ENCODE results near the gene SPACA5. TPM values are rescaled to one million over a fixed set of nuclear protein-coding genes. Genes with fewer than 3 reads are reported as not detected.
A peak's percentile ranks its signal among the peaks of the same experiment; 100 is the strongest.
"Not testable (repeated sequence)": the region's sequence is repeated elsewhere in the genome, so short reads cannot be mapped to it uniquely, and the experiment has no call there.

The SPACA5 gene
- total RNA-seq = not detected in 2 replicates

GRCh38 chrX:48006688-48007087, at the start of gene SPACA5:
Gene SPACA5, plus strand, starts transcription at chrX:48006988. Its CDS starts 815 bp downstream, at chrX:48007803.
- H3K27me3 ChIP-seq (ENCODE audit: insufficient read depth, low read length); H3K79me2 ChIP-seq (ENCODE audit: insufficient read depth, low read length); H3K27ac ChIP-seq (ENCODE audit: low read depth, low read length); H4K20me1 ChIP-seq (ENCODE audit: insufficient read depth, low read length); H3K4me1 ChIP-seq (ENCODE audit: insufficient read depth, low read length); H3K4me2 ChIP-seq (ENCODE audit: insufficient read depth, low read length); H3K4me3 ChIP-seq (ENCODE audit: insufficient read depth, low read length); DNase-seq (ENCODE audit: insufficient read length, low spot score, missing footprints); H2AFZ ChIP-seq (ENCODE audit: low read length); H3K36me3 ChIP-seq (ENCODE audit: insufficient read depth, low read length); H3K9me3 ChIP-seq (ENCODE audit: low read depth, low read length): not testable (repeated sequence)

- H4K20me1 ChIP-seq (ENCODE audit: insufficient read depth, low read length); H3K9me3 ChIP-seq (ENCODE audit: low read depth, low read length); DNase-seq (ENCODE audit: insufficient read length, low spot score, missing footprints); H3K36me3 ChIP-seq (ENCODE audit: insufficient read depth, low read length); H3K27ac ChIP-seq (ENCODE audit: low read depth, low read length); H3K27me3 ChIP-seq (ENCODE audit: insufficient read depth, low read length); H3K4me3 ChIP-seq (ENCODE audit: insufficient read depth, low read length); H2AFZ ChIP-seq (ENCODE audit: low read length); H3K4me1 ChIP-seq (ENCODE audit: insufficient read depth, low read length); H3K79me2 ChIP-seq (ENCODE audit: insufficient read depth, low read length); H3K4me2 ChIP-seq (ENCODE audit: insufficient read depth, low read length): not testable (repeated sequence)
These were observed 48.6 kb upstream of the SPACA5 start for GRCh38 chrX:47958206-47958605.

DNA sequence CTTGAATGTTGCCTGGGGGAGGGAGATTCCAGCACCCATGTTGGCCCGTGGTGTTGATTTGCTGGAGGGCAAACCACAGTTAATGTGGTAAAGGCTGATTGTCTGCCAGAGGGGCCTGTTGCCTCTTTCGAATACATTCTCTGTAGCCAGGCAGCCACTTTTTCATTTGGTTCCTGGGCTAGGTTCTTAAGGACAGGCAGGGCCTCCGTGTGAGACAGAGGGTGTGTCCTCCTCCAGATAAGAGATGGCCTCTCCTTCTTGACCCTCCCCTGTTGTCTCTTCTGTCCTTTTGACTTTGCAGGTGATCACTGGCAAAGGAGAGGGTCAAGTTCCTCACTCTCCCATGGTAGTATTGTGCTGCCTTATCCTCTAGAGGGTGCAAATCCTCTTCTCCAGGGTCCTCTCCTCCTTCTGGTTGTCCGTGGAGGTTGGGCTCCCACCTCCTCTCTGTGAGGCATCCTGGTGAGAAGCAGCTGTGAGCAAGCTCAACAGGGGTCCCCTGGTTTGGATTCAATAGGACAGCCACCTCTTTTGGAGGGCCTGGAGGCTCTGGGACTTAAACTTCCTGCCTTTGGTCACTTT, 47.9 kb upstream of the SPACA5 start:
- Histone ChIP-seq H3K4me3 (ENCODE audit: insufficient read depth, low read length) (no peak overlapping the region), H3K27ac (ENCODE audit: low read depth, low read length) (no peak overlapping the region), H3K4me2 (ENCODE audit: insufficient read depth, low read length) (no peak overlapping the region), H3K9me3 (ENCODE audit: low read depth, low read length) (no peaks in the 10 kb centered on the region), H2AFZ (ENCODE audit: low read length) (no peak overlapping the region), H3K79me2 (ENCODE audit: insufficient read depth, low read length) (no peaks in the 10 kb centered on the region), H3K27me3 (ENCODE audit: insufficient read depth, low read length) (no peaks in the 10 kb centered on the region), H4K20me1 (ENCODE audit: insufficient read depth, low read length) (no peaks in the 10 kb centered on the region), H3K36me3 (ENCODE audit: insufficient read depth, low read length) (no peaks in the 10 kb centered on the region), H3K4me1 (ENCODE audit: insufficient read depth, low read length) (no peaks in the 10 kb centered on the region)
- no peak for DNase-seq (ENCODE audit: insufficient read length, low spot score, missing footprints)
- TF ChIP-seq CTCF (IDR thresholded peaks at IDR 0.05; ENCODE audit: extremely low read depth, low read depth, low read length) = peak; percentile 37

GRCh38 chrX:47960406-47960805, 46.4 kb upstream of the SPACA5 start:
- Histone ChIP-seq H3K27ac (ENCODE audit: low read depth, low read length) (no peak overlapping the region), H4K20me1 (ENCODE audit: insufficient read depth, low read length) (no peaks in the 10 kb centered on the region), H3K27me3 (ENCODE audit: insufficient read depth, low read length) (no peaks in the 10 kb centered on the region), H2AFZ (ENCODE audit: low read length) (no peak overlapping the region), H3K4me1 (ENCODE audit: insufficient read depth, low read length) (no peaks in the 10 kb centered on the region), H3K79me2 (ENCODE audit: insufficient read depth, low read length) (no peaks in the 10 kb centered on the region), H3K36me3 (ENCODE audit: insufficient read depth, low read length) (no peaks in the 10 kb centered on the region), H3K4me2 (ENCODE audit: insufficient read depth, low read length) (no peak overlapping the region), H3K4me3 (ENCODE audit: insufficient read depth, low read length) (no peak overlapping the region), H3K9me3 (ENCODE audit: low read depth, low read length) (no peaks in the 10 kb centered on the region)
- no peak for DNase-seq (ENCODE audit: insufficient read length, low spot score, missing footprints)
- TF ChIP-seq CTCF (IDR thresholded peaks at IDR 0.05; ENCODE audit: extremely low read depth, low read depth, low read length) = no peak

DNA sequence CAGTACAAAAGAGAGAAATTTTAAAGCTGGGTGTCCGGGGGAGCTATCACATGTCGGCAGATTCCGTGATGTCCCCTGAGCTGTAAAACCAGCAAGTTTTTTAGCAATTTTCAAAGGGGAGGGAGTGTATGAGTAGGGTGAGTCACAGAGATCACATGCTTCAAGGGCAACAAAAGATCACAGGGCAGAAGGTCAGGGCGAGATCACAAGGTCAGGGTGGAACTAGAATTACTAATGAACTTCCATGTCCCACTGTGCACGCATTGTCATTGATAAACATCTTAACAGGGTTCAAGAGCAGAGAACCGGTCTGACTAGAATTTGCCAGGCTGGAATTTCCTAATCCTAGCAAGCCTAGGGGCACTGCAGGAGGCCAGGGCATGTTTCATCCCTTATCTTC, 45.0 kb upstream of the SPACA5 start:
- not testable (repeated sequence) for H3K4me2 ChIP-seq (ENCODE audit: insufficient read depth, low read length)

DNA sequence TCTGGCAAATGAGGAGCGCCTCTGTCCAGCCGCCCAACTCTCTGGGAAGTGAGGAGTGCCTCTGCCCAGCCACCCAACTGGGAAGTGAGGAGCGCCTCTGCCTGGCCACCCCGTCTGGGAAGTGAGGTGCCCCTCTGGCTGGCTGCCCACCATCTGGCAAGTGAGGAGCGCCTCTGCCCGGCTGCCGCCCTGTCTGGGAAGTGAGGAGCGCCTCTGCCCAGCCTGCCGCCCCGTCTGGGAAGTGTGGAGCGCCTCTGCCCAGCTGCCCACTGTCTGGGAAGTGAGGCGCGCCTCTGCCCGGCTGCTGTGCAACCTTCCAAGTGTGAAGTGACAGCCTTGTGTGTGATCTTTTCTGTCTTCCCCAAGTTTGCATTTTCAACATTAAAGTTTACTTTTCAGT, 41.3 kb upstream of the SPACA5 start:
- H3K4me3 ChIP-seq (ENCODE audit: insufficient read depth, low read length); H3K79me2 ChIP-seq (ENCODE audit: insufficient read depth, low read length): not testable (repeated sequence)

More for the DNA sequence above, 45.0 kb upstream of the SPACA5 start:
- H4K20me1 ChIP-seq (ENCODE audit: insufficient read depth, low read length); H3K27me3 ChIP-seq (ENCODE audit: insufficient read depth, low read length); DNase-seq (ENCODE audit: insufficient read length, low spot score, missing footprints); H2AFZ ChIP-seq (ENCODE audit: low read length); H3K79me2 ChIP-seq (ENCODE audit: insufficient read depth, low read length); H3K9me3 ChIP-seq (ENCODE audit: low read depth, low read length); H3K4me1 ChIP-seq (ENCODE audit: insufficient read depth, low read length); H3K4me3 ChIP-seq (ENCODE audit: insufficient read depth, low read length); H3K36me3 ChIP-seq (ENCODE audit: insufficient read depth, low read length); H3K27ac ChIP-seq (ENCODE audit: low read depth, low read length): not testable (repeated sequence)

More for the DNA sequence above, 41.3 kb upstream of the SPACA5 start:
- H4K20me1 ChIP-seq (ENCODE audit: insufficient read depth, low read length); H3K27ac ChIP-seq (ENCODE audit: low read depth, low read length); H3K4me2 ChIP-seq (ENCODE audit: insufficient read depth, low read length); H3K27me3 ChIP-seq (ENCODE audit: insufficient read depth, low read length); H3K4me1 ChIP-seq (ENCODE audit: insufficient read depth, low read length); H3K9me3 ChIP-seq (ENCODE audit: low read depth, low read length); H2AFZ ChIP-seq (ENCODE audit: low read length); DNase-seq (ENCODE audit: insufficient read length, low spot score, missing footprints); H3K36me3 ChIP-seq (ENCODE audit: insufficient read depth, low read length): not testable (repeated sequence)

Measured in osteoblast (primary cell).